ENCODE data around the gene RER1.

The RER1 gene

GRCh38 chr1:2363847-2364513, 27.7 kb upstream of the RER1 start:
- no peak for DNase-seq
- peaks cover 53% of the 10 kb centered on the region for H3K9me3 Mint-ChIP-seq
- no peak for TF ChIP-seq CTCF (IDR thresholded peaks at IDR 0.05)
- H3K27ac Mint-ChIP-seq, result no peak overlapping the region
- H3K4me1 Mint-ChIP-seq, result peaks cover 6% of the 10 kb centered on the region
- no peak overlapping the region for H3K4me3 Mint-ChIP-seq
- H3K36me3 Mint-ChIP-seq (ENCODE audit: low read depth), result peaks cover 59% of the 10 kb centered on the region
- peaks cover 3% of the 10 kb centered on the region for H3K27me3 Mint-ChIP-seq (ENCODE audit: low read depth, poor library complexity)

- Mint-ChIP-seq H3K27me3 (ENCODE audit: low read depth, poor library complexity) (no peaks in the 10 kb centered on the region), H3K4me3 (no peak overlapping the region), H3K36me3 (ENCODE audit: low read depth) (peaks cover 57% of the 10 kb centered on the region), H3K9me3 (peaks cover 35% of the 10 kb centered on the region), H3K4me1 (no peaks in the 10 kb centered on the region), H3K27ac (no peak overlapping the region)
- DNase-seq, result peak; percentile 1
- no peak for TF ChIP-seq CTCF (IDR thresholded peaks at IDR 0.05)
Measured at GRCh38 chr1:2368053-2368744, 23.4 kb upstream of the RER1 start.

DNA sequence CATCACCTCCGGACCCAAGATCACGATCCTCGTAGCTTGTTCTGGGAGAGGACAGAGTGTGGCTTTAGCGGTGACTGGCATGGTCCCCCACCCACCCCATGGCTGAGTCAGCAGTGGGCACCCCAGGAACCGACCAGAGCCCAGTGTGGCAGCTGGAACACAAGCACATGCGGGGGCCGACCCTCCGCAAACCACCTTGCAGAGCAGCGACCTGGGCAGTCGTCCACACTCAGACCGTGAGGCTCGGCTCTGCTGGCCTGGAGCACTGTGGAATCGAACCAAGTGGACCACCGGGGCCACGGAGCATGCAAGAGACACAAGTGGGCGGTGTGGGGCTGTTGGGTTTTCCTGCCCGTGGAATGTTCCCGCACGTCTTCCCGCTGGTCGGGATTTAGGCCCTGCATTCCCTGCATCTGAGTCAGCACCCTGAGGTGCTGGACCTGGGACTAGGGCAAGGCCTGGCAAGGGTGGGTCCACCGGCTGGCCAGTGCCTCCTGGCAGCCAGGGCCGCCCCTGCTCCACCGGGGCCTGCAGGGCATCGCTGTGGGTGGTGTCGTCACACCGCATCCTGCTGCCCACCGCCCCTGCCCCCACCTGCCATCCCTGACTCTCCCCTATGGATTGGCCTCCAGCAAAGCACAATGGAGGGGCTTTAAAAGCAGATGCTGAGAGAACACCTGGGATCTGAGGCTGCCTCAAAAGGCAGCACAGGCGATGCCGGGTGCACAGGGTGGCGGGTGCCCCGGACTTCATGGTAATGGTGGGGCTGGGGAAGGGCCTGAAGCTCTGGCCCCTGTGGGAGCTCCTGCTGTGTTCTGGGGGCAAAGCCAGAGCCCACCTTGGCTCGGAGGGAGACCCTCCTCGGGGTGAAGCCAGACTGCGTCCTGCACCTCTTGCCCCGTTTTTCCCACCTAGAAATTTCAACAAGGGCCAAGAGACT, 18.8 kb upstream of the RER1 start:
- Mint-ChIP-seq H3K27ac (no peak overlapping the region), H3K27me3 (ENCODE audit: low read depth, poor library complexity) (no peaks in the 10 kb centered on the region), H3K4me1 (no peaks in the 10 kb centered on the region), H3K36me3 (ENCODE audit: low read depth) (peaks cover 32% of the 10 kb centered on the region), H3K4me3 (no peak overlapping the region), H3K9me3 (peaks cover 8% of the 10 kb centered on the region)
- peak; percentile 1 for DNase-seq
- no peak for TF ChIP-seq CTCF (IDR thresholded peaks at IDR 0.05)

DNA sequence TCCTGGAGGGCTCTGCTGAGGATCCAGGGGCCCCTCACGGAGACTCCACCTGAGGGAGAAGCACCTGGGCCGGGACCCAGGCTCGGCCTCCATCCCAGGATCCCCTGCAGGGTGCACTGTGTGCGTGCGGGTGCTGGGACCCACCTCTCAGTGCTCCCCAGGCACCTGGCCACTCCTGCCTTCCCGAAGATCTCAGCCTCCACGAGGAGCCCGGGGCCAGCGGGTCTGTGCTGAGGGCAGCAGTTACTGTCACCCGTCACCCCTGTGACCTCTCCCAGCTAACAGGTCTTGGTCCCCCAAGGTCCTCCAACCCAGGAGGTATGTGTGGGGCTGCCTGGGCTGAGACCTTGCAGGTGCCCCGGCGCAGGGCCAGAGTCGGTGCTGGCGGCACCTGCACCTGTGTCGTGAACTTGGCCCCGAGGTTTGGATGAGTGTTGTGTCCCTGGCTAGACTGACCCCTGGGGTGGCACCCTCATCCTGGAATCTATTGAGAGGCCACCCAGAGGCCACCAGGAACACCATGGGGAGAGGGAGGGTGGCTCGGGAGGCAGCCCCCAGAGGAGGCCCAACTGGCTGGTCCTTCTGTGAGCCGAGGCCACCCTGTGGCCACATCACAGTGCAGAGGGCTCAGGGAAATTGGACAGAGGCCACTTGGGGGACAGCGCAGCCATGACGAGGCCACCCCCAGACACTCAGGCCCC, 17.9 kb upstream of the RER1 start:
- TF ChIP-seq CTCF (IDR thresholded peaks at IDR 0.05), result no peak
- no peak overlapping the region for H3K4me3 Mint-ChIP-seq
- no peaks in the 10 kb centered on the region for H3K27me3 Mint-ChIP-seq (ENCODE audit: low read depth, poor library complexity)
- DNase-seq, result no peak
- H3K36me3 Mint-ChIP-seq (ENCODE audit: low read depth), result peaks cover 23% of the 10 kb centered on the region
- no peak overlapping the region for H3K27ac Mint-ChIP-seq
- no peaks in the 10 kb centered on the region for H3K9me3 Mint-ChIP-seq
- no peaks in the 10 kb centered on the region for H3K4me1 Mint-ChIP-seq

DNA sequence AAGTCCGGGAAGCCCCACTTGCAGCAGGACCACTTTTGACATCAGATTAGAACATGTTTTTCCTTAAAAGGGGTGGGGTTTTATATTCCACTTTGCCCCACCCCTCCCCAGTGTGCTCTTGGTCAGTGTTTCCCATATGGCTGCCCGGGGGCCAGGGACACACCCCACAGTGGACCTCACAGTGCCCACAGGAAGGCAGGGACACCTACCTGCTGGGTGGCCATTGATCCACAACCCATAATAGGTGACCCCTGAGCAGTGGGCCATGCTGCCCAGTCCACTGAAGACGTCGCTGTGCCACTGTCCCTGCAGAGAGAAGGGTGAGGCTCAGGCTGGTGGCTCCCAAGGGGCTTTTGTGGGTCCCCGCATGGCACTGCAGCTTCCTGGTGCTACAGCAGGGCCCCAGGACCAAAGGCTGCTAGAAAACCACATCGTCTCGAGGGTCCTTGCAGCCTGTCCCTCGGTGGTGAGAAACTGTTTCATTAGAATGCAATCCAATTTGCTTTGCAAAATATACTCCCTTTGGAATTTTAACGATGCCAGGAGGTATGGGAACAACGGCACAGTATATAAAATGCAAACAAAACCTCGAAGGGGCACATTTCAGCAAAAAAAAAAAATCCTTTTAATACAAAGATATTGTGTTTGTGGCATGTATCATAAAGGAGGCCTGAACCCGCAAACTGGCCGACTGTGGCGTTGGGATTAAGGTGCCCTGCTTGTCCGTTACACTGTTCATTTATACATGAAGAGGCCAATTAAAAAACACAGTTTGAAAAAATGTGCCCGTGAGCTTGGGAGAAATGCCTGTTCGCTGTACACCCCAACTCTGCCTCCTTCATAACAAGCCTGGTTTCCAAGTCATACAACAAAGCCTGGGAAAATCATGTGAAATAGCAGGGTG, 17.1 kb upstream of the RER1 start:
- no peak for TF ChIP-seq CTCF (IDR thresholded peaks at IDR 0.05)
- Mint-ChIP-seq H3K27ac (no peak overlapping the region), H3K4me3 (no peak overlapping the region), H3K9me3 (no peaks in the 10 kb centered on the region), H3K4me1 (peaks cover 8% of the 10 kb centered on the region), H3K27me3 (ENCODE audit: low read depth, poor library complexity) (no peaks in the 10 kb centered on the region), H3K36me3 (ENCODE audit: low read depth) (peaks cover 18% of the 10 kb centered on the region)
- DNase-seq, result peak; percentile 1
